GM23338 (cell line): ENCODE measurements around the gene ABHD15. TPM values are rescaled to one million over a fixed set of nuclear protein-coding genes. Genes with fewer than 3 reads are reported as not detected.
A peak's percentile ranks its signal among the peaks of the same experiment; 100 is the strongest.

Experiments used
- ATAC-seq: fragments of 200-7000 bp; cut with Tn5 transposase; 3 replicates; pipeline ENCODE4 v1.9.1; 2020
- DNase-seq: peaks from one replicate; pipeline ENCODE4 v3.0.0-alpha.2; 2015; ENCODE audit warnings: low spot score
- H2AFZ ChIP-seq: fragments of 200-600 bp; sonication (generic); 2 replicates; pipeline ENCODE4 v1.8.0; 2016; ENCODE audit warnings: antibody characterized with exemption, mild to moderate bottlenecking, moderate library complexity
- H3F3A ChIP-seq: fragments of 200-600 bp; sonication (generic); replicated peaks from 2 replicates; pipeline ENCODE4 v1.8.0; 2017; ENCODE audit warnings: antibody characterized with exemption, mixed run types, low read depth
- H3K27ac ChIP-seq: fragments of 200-600 bp; sonication (generic); 2 replicates; pipeline ENCODE4 v1.6.1; 2016; ENCODE audit warnings: low read depth
- H3K27me3 ChIP-seq: fragments of 200-600 bp; sonication (generic); 2 replicates; pipeline ENCODE4 v1.8.0; 2016; ENCODE audit warnings: mild to moderate bottlenecking, mixed run types, moderate library complexity; ENCODE audit not compliant: insufficient read depth
- H3K36me3 ChIP-seq: fragments of 200-600 bp; sonication (generic); 2 replicates; pipeline ENCODE4 v1.8.0; 2016; ENCODE audit warnings: mild to moderate bottlenecking; ENCODE audit not compliant: insufficient read depth
- H3K4me1 ChIP-seq: fragments of 200-600 bp; sonication (generic); 2 replicates; pipeline ENCODE4 v1.8.0; 2016; ENCODE audit warnings: mild to moderate bottlenecking, moderate library complexity; ENCODE audit not compliant: insufficient read depth
- H3K4me2 ChIP-seq: fragments of 200-600 bp; sonication (generic); 2 replicates; pipeline ENCODE4 v1.7.1; 2017; ENCODE audit warnings: mixed run types
- H3K4me3 ChIP-seq: fragments of 200-600 bp; sonication (generic); 2 replicates; pipeline ENCODE4 v1.6.1; 2016; ENCODE audit warnings: mixed run types
- H3K79me2 ChIP-seq: fragments of 200-600 bp; sonication (generic); replicated peaks from 2 replicates; pipeline ENCODE4 v1.8.0; 2017; ENCODE audit warnings: mild to moderate bottlenecking; ENCODE audit not compliant: insufficient read depth
- H3K9me2 ChIP-seq: fragments of 200-600 bp; sonication (generic); 2 replicates; pipeline ENCODE4 v1.8.0; 2017; ENCODE audit not compliant: insufficient read depth
- H4K20me1 ChIP-seq: fragments of 200-600 bp; sonication (generic); replicated peaks from 2 replicates; pipeline ENCODE4 v1.8.0; 2017; ENCODE audit warnings: mild to moderate bottlenecking; ENCODE audit not compliant: insufficient read depth
- H3K27ac Mint-ChIP-seq: 2 replicates; pipeline ENCODE4 v1.8.0; 2020; ENCODE audit warnings: inconsistent platforms, mild to moderate bottlenecking, moderate library complexity, mixed read lengths
- H3K27me3 Mint-ChIP-seq: 3 replicates; pipeline ENCODE4 v1.8.0; 2022; ENCODE audit warnings: low read depth, mild to moderate bottlenecking, moderate library complexity, mixed read lengths, inconsistent platforms; ENCODE audit not compliant: insufficient read depth, poor library complexity
- H3K36me3 Mint-ChIP-seq: 3 replicates; pipeline ENCODE4 v1.8.0; 2021; ENCODE audit warnings: low read depth, mild to moderate bottlenecking, inconsistent platforms, moderate library complexity, mixed read lengths
- H3K4me1 Mint-ChIP-seq: 3 replicates; pipeline ENCODE4 v1.8.0; 2020; ENCODE audit warnings: mild to moderate bottlenecking, inconsistent platforms, mixed read lengths
- H3K4me3 Mint-ChIP-seq: 3 replicates; pipeline ENCODE4 v1.8.0; 2021; ENCODE audit warnings: moderate library complexity, mild to moderate bottlenecking, inconsistent platforms, mixed read lengths
- H3K9me3 Mint-ChIP-seq: 3 replicates; pipeline ENCODE4 v1.8.0; 2020; ENCODE audit warnings: moderate library complexity, mild to moderate bottlenecking, inconsistent platforms, mixed read lengths
- CREB1 ChIP-seq: fragments of 250-450 bp; sonication (Bioruptor Pico); IDR thresholded peaks from 2 replicates; pipeline ENCODE4 v1.5.0; 2020; ENCODE audit warnings: low read depth, mild to moderate bottlenecking, moderate library complexity
- EZH2phosphoT487 ChIP-seq: fragments of 200-600 bp; sonication (generic); IDR thresholded peaks from one replicate; pipeline ENCODE4 v1.8.1; 2018; ENCODE audit warnings: antibody characterized with exemption; ENCODE audit not compliant: unreplicated experiment
- JUNB ChIP-seq: IDR thresholded peaks from one replicate; pipeline ENCODE4 v1.6.1; 2016; ENCODE audit warnings: antibody characterized with exemption; ENCODE audit not compliant: unreplicated experiment
- STAT1 ChIP-seq: IDR thresholded peaks from one replicate; pipeline ENCODE4 v1.6.1; 2016; ENCODE audit warnings: antibody characterized with exemption; ENCODE audit not compliant: unreplicated experiment
- ZNF114 ChIP-seq: fragments of 250-450 bp; sonication (Bioruptor Pico); IDR thresholded peaks from 2 replicates; pipeline ENCODE4 v1.5.0; 2020; ENCODE audit warnings: mild to moderate bottlenecking, moderate library complexity
- ZNF462 ChIP-seq: fragments of 250-450 bp; sonication (Bioruptor Pico); IDR thresholded peaks from 2 replicates; pipeline ENCODE4 v1.5.0; 2020; ENCODE audit warnings: mild to moderate bottlenecking, moderate library complexity
- polyA plus RNA-seq: library from polyadenylated mRNA; unstranded; fragments of >200 nt; fragmentation: Nextera tagmentation; extraction: Ambion mirVana; gene quantifications from 2 replicates; pipeline ENCODE4 v1.2.1, GENCODE V29; 2016
- total RNA-seq: library from RNA; depleted of rRNA; stranded (reverse); fragments of >200 nt; shearing (Covaris generic); gene quantifications from 2 replicates; pipeline ENCODE4 v1.2.3, GENCODE V29; 2014
- TF ChIP-seq, protein P1 (sequence below), 2 experiments: fragments of 200-600 bp in 1 of 2; sonication (generic) in 1 of 2; conservative IDR thresholded peaks; 2 replicates each; pipeline versions ENCODE4 v1.5.1 to v1.6.1; 2016 to 2017; ENCODE audit warnings: antibody characterized with exemption in 2 of 2, low read depth in 2 of 2, mild to moderate bottlenecking in 2 of 2, moderate library complexity in 1 of 2

ABHD15 gene
- total and polyA plus RNA-seq, 2 experiments from 2014 or later: 0.27 to 2.5 TPM

GRCh38 chr17:29591146-29591736 lies 24.4 kb upstream of the ABHD15 start (continued):
- TF ChIP-seq, protein P1, sequence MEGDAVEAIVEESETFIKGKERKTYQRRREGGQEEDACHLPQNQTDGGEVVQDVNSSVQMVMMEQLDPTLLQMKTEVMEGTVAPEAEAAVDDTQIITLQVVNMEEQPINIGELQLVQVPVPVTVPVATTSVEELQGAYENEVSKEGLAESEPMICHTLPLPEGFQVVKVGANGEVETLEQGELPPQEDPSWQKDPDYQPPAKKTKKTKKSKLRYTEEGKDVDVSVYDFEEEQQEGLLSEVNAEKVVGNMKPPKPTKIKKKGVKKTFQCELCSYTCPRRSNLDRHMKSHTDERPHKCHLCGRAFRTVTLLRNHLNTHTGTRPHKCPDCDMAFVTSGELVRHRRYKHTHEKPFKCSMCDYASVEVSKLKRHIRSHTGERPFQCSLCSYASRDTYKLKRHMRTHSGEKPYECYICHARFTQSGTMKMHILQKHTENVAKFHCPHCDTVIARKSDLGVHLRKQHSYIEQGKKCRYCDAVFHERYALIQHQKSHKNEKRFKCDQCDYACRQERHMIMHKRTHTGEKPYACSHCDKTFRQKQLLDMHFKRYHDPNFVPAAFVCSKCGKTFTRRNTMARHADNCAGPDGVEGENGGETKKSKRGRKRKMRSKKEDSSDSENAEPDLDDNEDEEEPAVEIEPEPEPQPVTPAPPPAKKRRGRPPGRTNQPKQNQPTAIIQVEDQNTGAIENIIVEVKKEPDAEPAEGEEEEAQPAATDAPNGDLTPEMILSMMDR (conservative IDR thresholded peaks at IDR 0.05; ENCODE audit: low read depth in 2 of 2): no peak
- TF ChIP-seq JUNB (no peak), CREB1 (CRISPR knock-in tag) (no peak), EZH2phosphoT487 (no peak), STAT1 (no peak)

DNA sequence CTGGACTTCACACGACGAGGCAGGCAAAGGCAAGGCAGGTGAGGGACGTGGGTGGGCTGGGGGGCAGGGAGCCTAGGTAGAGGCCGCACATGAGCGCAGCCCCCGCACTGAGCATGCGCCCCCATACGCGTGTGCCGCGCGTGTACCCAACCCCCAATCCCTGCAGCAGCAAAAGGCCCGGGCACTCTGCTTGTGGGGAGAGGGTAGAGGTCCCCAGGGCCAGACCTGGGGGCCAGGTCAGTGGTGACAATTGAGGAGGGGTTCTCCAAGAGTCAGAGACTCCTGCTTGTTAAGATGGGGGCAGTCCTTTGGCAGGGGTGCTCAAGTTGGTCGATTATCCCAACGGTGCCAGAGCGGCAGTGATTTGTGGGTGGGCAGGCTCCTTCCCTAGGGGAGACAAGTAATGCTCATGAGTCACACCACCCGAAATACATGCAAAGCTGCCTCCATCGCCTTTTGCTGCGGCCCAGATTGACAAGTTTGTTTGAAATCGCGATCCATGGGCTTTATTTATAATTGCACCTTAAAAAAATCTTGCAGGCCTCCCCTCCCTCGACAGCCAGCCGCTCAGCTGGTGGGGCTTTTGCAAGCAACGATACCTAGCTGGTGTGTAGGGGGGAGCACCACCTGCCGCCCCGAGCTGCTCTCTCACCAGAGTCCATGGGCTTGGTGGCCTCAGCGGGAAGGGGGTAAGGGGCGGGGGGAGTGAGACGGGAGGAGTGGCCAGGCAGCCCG lies 23.7 kb upstream of the ABHD15 start:
- Histone ChIP-seq H3K4me3 (peak overlapping the region; percentile 81), H3K4me1 (peaks cover 34% of the 10 kb centered on the region), H3K9me2 (no peaks in the 10 kb centered on the region), H3K27ac (no peak overlapping the region), H3K79me2 (peaks cover 37% of the 10 kb centered on the region), H2AFZ (peak overlapping the region; percentile 99), H3K36me3 (no peaks in the 10 kb centered on the region), H3K4me2 (peak overlapping the region; percentile 79), H3K27me3 (peaks cover 12% of the 10 kb centered on the region), H3F3A (peaks cover 23% of the 10 kb centered on the region), H4K20me1 (peaks cover 14% of the 10 kb centered on the region)
- DNase-seq (peak; percentile 48), ATAC-seq (peak; percentile 5)
- Mint-ChIP-seq H3K4me3 (peak overlapping the region; percentile 89), H3K36me3 (no peaks in the 10 kb centered on the region; the same call in 2 of the 3 replicates), H3K27ac (no peak overlapping the region), H3K4me1 (peaks cover 44% of the 10 kb centered on the region), H3K27me3 (peaks cover 30% of the 10 kb centered on the region), H3K9me3 (no peaks in the 10 kb centered on the region)
- TF ChIP-seq JUNB: no peak
- TF ChIP-seq EZH2phosphoT487: no peak
- no peak for TF ChIP-seq ZNF462
- no peak for TF ChIP-seq ZNF114
- TF ChIP-seq, protein P1 (conservative IDR thresholded peaks at IDR 0.05; ENCODE audit: low read depth in 2 of 2): no peak
